Esophagus squamous epithelium (tissue), 4 donors: ENCODE results near the gene HHIPL1.

Experiments used
- CTCF ChIP-seq, 6 experiments: fragments of 450-650 bp in 4 of 6; fragments of 200-600 bp in 2 of 6; sonication (generic) in 2 of 6; IDR thresholded peaks; one replicate each; pipeline ENCODE4 v1.5.1; 2016 to 2019; ENCODE audit warnings: antibody characterized with exemption in 6 of 6, mild to moderate bottlenecking in 4 of 6, moderate library complexity in 4 of 6
- POLR2A ChIP-seq, 4 donors: fragments of 450-650 bp; IDR thresholded peaks; one replicate each; pipeline ENCODE4 v1.6.1; 2017; ENCODE audit warnings: antibody characterized with exemption in 4 of 4, mild to moderate bottlenecking in 4 of 4, moderate library complexity in 3 of 4

GRCh38 chr14:99716850-99717681, 72.1 kb downstream of the HHIPL1 start:
- TF ChIP-seq POLR2A (IDR thresholded peaks at IDR 0.05) (no peak), CTCF (IDR thresholded peaks at IDR 0.05) (no peak)
